HepG2 (cell line): ENCODE results near the gene CAMTA1. TPM values are rescaled to one million over a fixed set of nuclear protein-coding genes. Genes with fewer than 3 reads are reported as not detected.

Experiments used
- ATAC-seq: fragments of 200-7000 bp; cut with Tn5 transposase; 3 replicates; pipeline ENCODE4 v1.9.1; 2020; ENCODE audit warnings: mild to moderate bottlenecking, moderate library complexity
- BruUV-seq: library from RNA; stranded (reverse); fragments of 400-500 nt; replicated peaks from 2 replicates; lab custom pipeline; 2021; lab: Mats Ljungman, UMichigan
- CTCF ChIA-PET: fragments of 300-600 bp; formaldehyde crosslinking; extraction: SDS; loops from one replicate; lab custom pipeline; 2021; ENCODE audit warnings: low total read pairs, inconsistent platforms, low intra/inter-chr PET ratio; lab: Yijun Ruan, JAX
- POLR2A ChIA-PET: fragments of 350-600 bp; sonication (Branson Sonifier 250); formaldehyde crosslinking; loops from one replicate; lab custom pipeline; 2020; ENCODE audit warnings: antibody characterized with exemption, inconsistent platforms; lab: Yijun Ruan, JAX
- DNase-seq: peaks from one replicate; pipeline ENCODE4 v3.0.0-alpha.2; 2015; ENCODE audit warnings: low spot score
- FAIRE-seq: peaks from 3 replicates; lab custom pipeline; 2011; peaks lifted over from hg19 to GRCh38; lab: Jason Lieb, UNC
- H2AFZ ChIP-seq: one replicate; pipeline ENCODE4 v1.6.1; 2011; ENCODE audit warnings: low read length, inconsistent platforms
- H3K27ac ChIP-seq: fragments of 300-600 bp; 3 replicates; pipeline ENCODE4 v1.8.0; 2011; ENCODE audit warnings: mixed run types, mild to moderate bottlenecking, mixed read lengths, low read length, inconsistent platforms; ENCODE audit not compliant: insufficient read depth; ENCODE audit errors: extremely low read length
- H3K27me3 ChIP-seq, 2 experiments: fragments of 200-600 bp in 1 of 2; 2 replicates in 1 of 2; 3 replicates in 1 of 2; pipeline versions ENCODE4 v1.6.0 to v1.8.0; 2011; ENCODE audit warnings: low read length in 2 of 2, mild to moderate bottlenecking in 2 of 2, moderate library complexity in 2 of 2, inconsistent platforms in 1 of 2; ENCODE audit not compliant: insufficient read depth in 2 of 2, control insufficient read depth in 1 of 2
- H3K36me3 ChIP-seq, 2 experiments: fragments of 200-600 bp in 1 of 2; replicated peaks in 1 of 2; 2 replicates in 1 of 2; 3 replicates in 1 of 2; pipeline versions ENCODE4 v1.5.1 to v1.8.0; 2011; ENCODE audit warnings: low read length in 2 of 2, inconsistent platforms in 1 of 2; ENCODE audit not compliant: insufficient read depth in 2 of 2, control insufficient read depth in 1 of 2
- H3K4me1 ChIP-seq: 2 replicates; pipeline ENCODE4 v1.5.1; 2012; ENCODE audit warnings: low read length, inconsistent platforms; ENCODE audit not compliant: insufficient read depth
- H3K4me2 ChIP-seq: 2 replicates; pipeline ENCODE4 v1.6.0; 2011; ENCODE audit warnings: low read depth, low read length, inconsistent platforms
- H3K4me3 ChIP-seq, 3 experiments: fragments of 200-600 bp in 1 of 3; sonication (generic), shearing (Covaris generic) in 1 of 3; replicated peaks in 1 of 3; 2 replicates each; pipeline ENCODE4 v1.5.1; 2011 to 2016; ENCODE audit warnings: low read length in 3 of 3, inconsistent platforms in 2 of 3, low read depth in 2 of 3, mild to moderate bottlenecking in 2 of 3, control low read depth in 1 of 3, mixed read lengths in 1 of 3; ENCODE audit not compliant: insufficient read depth in 1 of 3
- H3K79me2 ChIP-seq: one replicate; pipeline ENCODE4 v1.6.1; 2011; ENCODE audit warnings: low read length, inconsistent platforms; ENCODE audit not compliant: insufficient read depth
- H3K9ac ChIP-seq: 2 replicates; pipeline ENCODE4 v1.6.0; 2011; ENCODE audit warnings: mild to moderate bottlenecking, low read depth, low read length, inconsistent platforms; ENCODE audit not compliant: insufficient read depth
- H3K9me3 ChIP-seq: 2 replicates; pipeline ENCODE4 v1.5.1; 2012; ENCODE audit warnings: mild to moderate bottlenecking, low read length
- H4K20me1 ChIP-seq: 2 replicates; pipeline ENCODE4 v1.6.0; 2011; ENCODE audit warnings: inconsistent platforms, mild to moderate bottlenecking, low read length, moderate library complexity; ENCODE audit not compliant: insufficient read depth
- GMEB1 ChIP-seq: sonication (generic); formaldehyde crosslinking; IDR thresholded peaks from 2 replicates; pipeline ENCODE4 v1.5.1; 2020; ENCODE audit warnings: missing genetic modification reagents, mild to moderate bottlenecking, borderline replicate concordance
- NRL ChIP-seq: sonication (generic); formaldehyde crosslinking; IDR thresholded peaks from 2 replicates; pipeline ENCODE4 v1.5.0; 2020; ENCODE audit warnings: missing genetic modification reagents, mild to moderate bottlenecking, moderate library complexity, borderline replicate concordance
- SOX5 ChIP-seq: IDR thresholded peaks from 2 replicates; pipeline ENCODE4 v1.6.1; 2016; ENCODE audit warnings: borderline replicate concordance
- ZNF589 ChIP-seq: sonication (generic); formaldehyde crosslinking; conservative IDR thresholded peaks from 2 replicates; pipeline ENCODE4 v1.8.0; 2022; ENCODE audit warnings: mild to moderate bottlenecking, moderate library complexity, missing genetic modification reagents
- WGBS: methylation state at CpG from one replicate; pipeline ENCODE4 v1.1.6; 2017; ENCODE audit warnings: low lambda C conversion rate; 5-methylcytosine and 5-hydroxymethylcytosine counted together
- in situ Hi-C: cut with HindIII; loops from 2 replicates; pipeline ENCODE4 v1.10.0; 2017; ENCODE audit warnings: low pct_unique_long_range_greater_than_20kb; ENCODE audit not compliant: extremely low pct_ligation_motif_present
- intact Hi-C: fragments of 100-400 bp; cut with micrococcal nuclease; formaldehyde crosslinking; loops from one replicate; pipeline ENCODE4 v1.10.0; 2022; ENCODE audit not compliant: unreplicated experiment
- polyA plus RNA-seq, 8 experiments: library from polyadenylated mRNA; depleted of rRNA in 3 of 8; stranded (reverse) in 7 of 8; unstranded in 1 of 8; fragments of >200 nt; fragmentation: Illumina TruSeq in 4 of 8; extraction: Trizol in 4 of 8; gene quantifications; 2 replicates each; pipeline versions ENCODE4 v1.2.1 to v1.2.3, GENCODE V29; 2011 to 2016; ENCODE audit warnings: low read depth in 4 of 8, missing spikeins in 1 of 8, mixed read lengths in 1 of 8; ENCODE audit not compliant: insufficient read depth in 1 of 8
- total RNA-seq, 5 experiments: library from RNA; depleted of rRNA; stranded (reverse); fragments of >200 nt; fragmentation: Illumina TruSeq; extraction: Trizol; gene quantifications; 2 replicates each; pipeline ENCODE4 v1.2.3, GENCODE V29; 2016; ENCODE audit warnings: low read depth in 1 of 5
- TF ChIP-seq, protein P1 (sequence below): sonication (generic); formaldehyde crosslinking; IDR thresholded peaks from 2 replicates; pipeline ENCODE4 v1.4.0; 2020; ENCODE audit warnings: low read depth, mild to moderate bottlenecking, missing genetic modification reagents
- TF ChIP-seq, protein P2 (sequence below): sonication (generic); formaldehyde crosslinking; conservative IDR thresholded peaks from 2 replicates; pipeline ENCODE4 v1.8.1; 2023; ENCODE audit warnings: missing genetic modification reagents

CAMTA1 gene
- total and polyA plus RNA-seq, 2 of the 13 experiments (the other 11 are each of a cell fraction or from before 2014, with no cell fraction given): 25.0 to 36.4 TPM

GRCh38 chr1:6898974-6899539, 113.8 kb downstream of the CAMTA1 start:
- WGBS: 97% methylated on average over 7 of the region's 7 CpGs
- FAIRE-seq (no peak), DNase-seq (no peak), ATAC-seq (no peak)
- H3K36me3 ChIP-seq: no peaks in the 10 kb centered on the region
- H3K9me3 ChIP-seq: no peaks in the 10 kb centered on the region
- CTCF ChIA-PET: no interaction called here
- POLR2A ChIA-PET: no interaction called here
- in situ Hi-C loops: no loop called here
- H4K20me1 ChIP-seq: no peaks in the 10 kb centered on the region
- BruUV-seq: no TSS peak
- intact Hi-C loops: no loop called here
- H3K27ac ChIP-seq: no peak overlapping the region
- TF ChIP-seq NRL (CRISPR knock-in tag): no peak
- TF ChIP-seq, protein P1, sequence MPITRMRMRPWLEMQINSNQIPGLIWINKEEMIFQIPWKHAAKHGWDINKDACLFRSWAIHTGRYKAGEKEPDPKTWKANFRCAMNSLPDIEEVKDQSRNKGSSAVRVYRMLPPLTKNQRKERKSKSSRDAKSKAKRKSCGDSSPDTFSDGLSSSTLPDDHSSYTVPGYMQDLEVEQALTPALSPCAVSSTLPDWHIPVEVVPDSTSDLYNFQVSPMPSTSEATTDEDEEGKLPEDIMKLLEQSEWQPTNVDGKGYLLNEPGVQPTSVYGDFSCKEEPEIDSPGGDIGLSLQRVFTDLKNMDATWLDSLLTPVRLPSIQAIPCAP (CRISPR knock-in tag): no peak
- no peak for TF ChIP-seq SOX5 (CRISPR knock-in tag)
- TF ChIP-seq GMEB1: no peak
- TF ChIP-seq, protein P2, sequence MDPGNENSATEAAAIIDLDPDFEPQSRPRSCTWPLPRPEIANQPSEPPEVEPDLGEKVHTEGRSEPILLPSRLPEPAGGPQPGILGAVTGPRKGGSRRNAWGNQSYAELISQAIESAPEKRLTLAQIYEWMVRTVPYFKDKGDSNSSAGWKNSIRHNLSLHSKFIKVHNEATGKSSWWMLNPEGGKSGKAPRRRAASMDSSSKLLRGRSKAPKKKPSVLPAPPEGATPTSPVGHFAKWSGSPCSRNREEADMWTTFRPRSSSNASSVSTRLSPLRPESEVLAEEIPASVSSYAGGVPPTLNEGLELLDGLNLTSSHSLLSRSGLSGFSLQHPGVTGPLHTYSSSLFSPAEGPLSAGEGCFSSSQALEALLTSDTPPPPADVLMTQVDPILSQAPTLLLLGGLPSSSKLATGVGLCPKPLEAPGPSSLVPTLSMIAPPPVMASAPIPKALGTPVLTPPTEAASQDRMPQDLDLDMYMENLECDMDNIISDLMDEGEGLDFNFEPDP (CRISPR knock-in tag): no peak
- no peak for TF ChIP-seq ZNF589 (CRISPR knock-in tag)
- H3K9ac ChIP-seq: no peak overlapping the region
- no peak overlapping the region for H2AFZ ChIP-seq
- no peaks in the 10 kb centered on the region for H3K27me3 ChIP-seq
- H3K4me1 ChIP-seq: 0 out of 2 replicates have a peak, but pooled peaks cover 5% of the 10 kb centered on the region
- no peak overlapping the region for H3K4me3 ChIP-seq
- H3K4me2 ChIP-seq: no peak overlapping the region
- H3K79me2 ChIP-seq: no peaks in the 10 kb centered on the region
